LoVo (cell line): ENCODE data around the gene ZCCHC14.
"Not testable (repeated sequence)": the region's sequence is repeated elsewhere in the genome, so short reads cannot be mapped to it uniquely, and the experiment has no call there.

ENCODE experiments used
- DNase-seq: peaks from one replicate; pipeline ENCODE4 v3.0.0-alpha.2; 2016; ENCODE audit warnings: low spot score

The ZCCHC14 gene

GRCh38 chr16:87524407-87524806, 31.6 kb upstream of the ZCCHC14 start:
- DNase-seq, result no peak

GRCh38 chr16:87523605-87524004, 30.8 kb upstream of the ZCCHC14 start:
- not testable (repeated sequence) for DNase-seq

GRCh38 chr16:87521764-87522163, 28.9 kb upstream of the ZCCHC14 start:
- DNase-seq, result not testable (repeated sequence)

- not testable (repeated sequence) for DNase-seq
Measured at GRCh38 chr16:87519170-87519569, 26.3 kb upstream of the ZCCHC14 start.

GRCh38 chr16:87518430-87519051, 25.7 kb upstream of the ZCCHC14 start:
- DNase-seq, result not testable (repeated sequence)

GRCh38 chr16:87517610-87518429, 25.0 kb upstream of the ZCCHC14 start:
- not testable (repeated sequence) for DNase-seq

- DNase-seq, result no peak
Measured at GRCh38 chr16:87516361-87516760, 23.5 kb upstream of the ZCCHC14 start.

- no peak for DNase-seq
Measured at GRCh38 chr16:87515475-87516330, 22.9 kb upstream of the ZCCHC14 start.

- DNase-seq, result not testable (repeated sequence)
Measured at GRCh38 chr16:87509778-87510177, 17.0 kb upstream of the ZCCHC14 start.

- no peak for DNase-seq
Measured at GRCh38 chr16:87507351-87508069, 14.7 kb upstream of the ZCCHC14 start.

- no peak for DNase-seq
Measured at GRCh38 chr16:87506423-87507350, 13.9 kb upstream of the ZCCHC14 start.

GRCh38 chr16:87505834-87506233, 13.0 kb upstream of the ZCCHC14 start:
- no peak for DNase-seq

- DNase-seq, result not testable (repeated sequence)
Measured at GRCh38 chr16:87503232-87503937, 10.6 kb upstream of the ZCCHC14 start.

- no peak for DNase-seq
Measured at GRCh38 chr16:87502308-87502969, 9.6 kb upstream of the ZCCHC14 start.

- no peak for DNase-seq
Measured at GRCh38 chr16:87501117-87501516, 8.3 kb upstream of the ZCCHC14 start.

- no peak for DNase-seq
Measured at GRCh38 chr16:87499189-87499486, 6.3 kb upstream of the ZCCHC14 start.

GRCh38 chr16:87498324-87499188, 5.7 kb upstream of the ZCCHC14 start:
- no peak for DNase-seq

GRCh38 chr16:87497767-87498290, 5.0 kb upstream of the ZCCHC14 start:
- not testable (repeated sequence) for DNase-seq
